ENCODE data around the gene ZSCAN16. TPM values are rescaled to one million over a fixed set of nuclear protein-coding genes. Genes with fewer than 3 reads are reported as not detected.

ZSCAN16 gene
- total and polyA plus RNA-seq, 2 of the 13 experiments (the other 11 are each of a cell fraction or from before 2014, with no cell fraction given), result 5.7 to 12.7 TPM

GRCh38 chr6:28136585-28137504 lies 12.4 kb downstream of the ZSCAN16 start (continued):
- TF ChIP-seq, protein P1, sequence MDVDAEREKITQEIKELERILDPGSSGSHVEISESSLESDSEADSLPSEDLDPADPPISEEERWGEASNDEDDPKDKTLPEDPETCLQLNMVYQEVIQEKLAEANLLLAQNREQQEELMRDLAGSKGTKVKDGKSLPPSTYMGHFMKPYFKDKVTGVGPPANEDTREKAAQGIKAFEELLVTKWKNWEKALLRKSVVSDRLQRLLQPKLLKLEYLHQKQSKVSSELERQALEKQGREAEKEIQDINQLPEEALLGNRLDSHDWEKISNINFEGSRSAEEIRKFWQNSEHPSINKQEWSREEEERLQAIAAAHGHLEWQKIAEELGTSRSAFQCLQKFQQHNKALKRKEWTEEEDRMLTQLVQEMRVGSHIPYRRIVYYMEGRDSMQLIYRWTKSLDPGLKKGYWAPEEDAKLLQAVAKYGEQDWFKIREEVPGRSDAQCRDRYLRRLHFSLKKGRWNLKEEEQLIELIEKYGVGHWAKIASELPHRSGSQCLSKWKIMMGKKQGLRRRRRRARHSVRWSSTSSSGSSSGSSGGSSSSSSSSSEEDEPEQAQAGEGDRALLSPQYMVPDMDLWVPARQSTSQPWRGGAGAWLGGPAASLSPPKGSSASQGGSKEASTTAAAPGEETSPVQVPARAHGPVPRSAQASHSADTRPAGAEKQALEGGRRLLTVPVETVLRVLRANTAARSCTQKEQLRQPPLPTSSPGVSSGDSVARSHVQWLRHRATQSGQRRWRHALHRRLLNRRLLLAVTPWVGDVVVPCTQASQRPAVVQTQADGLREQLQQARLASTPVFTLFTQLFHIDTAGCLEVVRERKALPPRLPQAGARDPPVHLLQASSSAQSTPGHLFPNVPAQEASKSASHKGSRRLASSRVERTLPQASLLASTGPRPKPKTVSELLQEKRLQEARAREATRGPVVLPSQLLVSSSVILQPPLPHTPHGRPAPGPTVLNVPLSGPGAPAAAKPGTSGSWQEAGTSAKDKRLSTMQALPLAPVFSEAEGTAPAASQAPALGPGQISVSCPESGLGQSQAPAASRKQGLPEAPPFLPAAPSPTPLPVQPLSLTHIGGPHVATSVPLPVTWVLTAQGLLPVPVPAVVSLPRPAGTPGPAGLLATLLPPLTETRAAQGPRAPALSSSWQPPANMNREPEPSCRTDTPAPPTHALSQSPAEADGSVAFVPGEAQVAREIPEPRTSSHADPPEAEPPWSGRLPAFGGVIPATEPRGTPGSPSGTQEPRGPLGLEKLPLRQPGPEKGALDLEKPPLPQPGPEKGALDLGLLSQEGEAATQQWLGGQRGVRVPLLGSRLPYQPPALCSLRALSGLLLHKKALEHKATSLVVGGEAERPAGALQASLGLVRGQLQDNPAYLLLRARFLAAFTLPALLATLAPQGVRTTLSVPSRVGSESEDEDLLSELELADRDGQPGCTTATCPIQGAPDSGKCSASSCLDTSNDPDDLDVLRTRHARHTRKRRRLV (CRISPR knock-in tag; IDR thresholded peaks at IDR 0.05), result peak; percentile 92
- 0 out of 2 replicates have a peak, but pooled peaks have one; percentile 43 for TF ChIP-seq REL (CRISPR knock-in tag; conservative IDR thresholded peaks at IDR 0.05)
- TF ChIP-seq ZNF501 (CRISPR knock-in tag; IDR thresholded peaks at IDR 0.05), result peak; percentile 100
- 0 out of 2 replicates have a peak, but pooled peaks have one; percentile 32 for TF ChIP-seq RFX5 (IDR thresholded peaks at IDR 0.05; ENCODE audit: low read depth, low read length)
- peak; percentile 37; the same call in 1 of the 2 replicates for TF ChIP-seq PRDM10 (CRISPR knock-in tag; IDR thresholded peaks at IDR 0.05; ENCODE audit: low read depth)
- no peak for TF ChIP-seq ZFP62 (CRISPR knock-in tag; IDR thresholded peaks at IDR 0.05)
- 0 out of 2 replicates have a peak, but pooled peaks have one; percentile 57 for TF ChIP-seq SOX13 (IDR thresholded peaks at IDR 0.05)
- TF ChIP-seq SOX13 (CRISPR knock-in tag; conservative IDR thresholded peaks at IDR 0.05 in 1 of 2, IDR thresholded peaks at IDR 0.05 in 1 of 2), result peak in 1 of 2 experiments; percentile 67; a peak in 1 of 4 replicates
- TF ChIP-seq JARID2 (CRISPR knock-in tag; IDR thresholded peaks at IDR 0.05; ENCODE audit: insufficient replicate concordance), result peak; percentile 81
- TF ChIP-seq ERF (CRISPR knock-in tag; IDR thresholded peaks at IDR 0.05), result peak; percentile 64; the same call in 1 of the 2 replicates
- TF ChIP-seq ISX (CRISPR knock-in tag; conservative IDR thresholded peaks at IDR 0.05), result peak; percentile 33; the same call in 1 of the 2 replicates
- TF ChIP-seq, protein P2, sequence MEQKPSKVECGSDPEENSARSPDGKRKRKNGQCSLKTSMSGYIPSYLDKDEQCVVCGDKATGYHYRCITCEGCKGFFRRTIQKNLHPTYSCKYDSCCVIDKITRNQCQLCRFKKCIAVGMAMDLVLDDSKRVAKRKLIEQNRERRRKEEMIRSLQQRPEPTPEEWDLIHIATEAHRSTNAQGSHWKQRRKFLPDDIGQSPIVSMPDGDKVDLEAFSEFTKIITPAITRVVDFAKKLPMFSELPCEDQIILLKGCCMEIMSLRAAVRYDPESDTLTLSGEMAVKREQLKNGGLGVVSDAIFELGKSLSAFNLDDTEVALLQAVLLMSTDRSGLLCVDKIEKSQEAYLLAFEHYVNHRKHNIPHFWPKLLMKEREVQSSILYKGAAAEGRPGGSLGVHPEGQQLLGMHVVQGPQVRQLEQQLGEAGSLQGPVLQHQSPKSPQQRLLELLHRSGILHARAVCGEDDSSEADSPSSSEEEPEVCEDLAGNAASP (CRISPR knock-in tag; IDR thresholded peaks at IDR 0.05; ENCODE audit: borderline replicate concordance), result peak; percentile 68
- peak; percentile 97 for TF ChIP-seq NR2C2 (CRISPR knock-in tag; IDR thresholded peaks at IDR 0.05; ENCODE audit: borderline replicate concordance)
- TF ChIP-seq MTERF4 (CRISPR knock-in tag; IDR thresholded peaks at IDR 0.05), result 0 out of 2 replicates have a peak, but pooled peaks have one; percentile 45
- peak; percentile 96 for TF ChIP-seq ZNF274 (CRISPR knock-in tag; IDR thresholded peaks at IDR 0.05)
- peak; percentile 75; the same call in 1 of the 2 replicates for TF ChIP-seq ZNF12 (CRISPR knock-in tag; IDR thresholded peaks at IDR 0.05)
